H1 (cell line): ENCODE measurements around the gene ITGA8. TPM values are rescaled to one million over a fixed set of nuclear protein-coding genes. Genes with fewer than 3 reads are reported as not detected.

Experiments used
- CTCF ChIA-PET: fragments of 300-600 bp; sonication (Branson Sonifier 250); formaldehyde crosslinking; loops from one replicate; lab custom pipeline; 2021; ENCODE audit not compliant: partially characterized antibody; lab: Charles Lee
- POLR2A ChIA-PET: fragments of 300-600 bp; sonication (Branson Sonifier 250); formaldehyde crosslinking; loops from one replicate; lab custom pipeline; 2021; ENCODE audit warnings: inconsistent platforms; ENCODE audit not compliant: partially characterized antibody; lab: Charles Lee
- DNase-seq, 2 experiments: peaks; one replicate each; pipeline versions ENCODE4 v3.0.0 to v3.0.0-alpha.2; 2010 to 2022; ENCODE audit warnings: low spot score in 2 of 2, low read depth in 1 of 2, mixed read lengths in 1 of 2
- FAIRE-seq: peaks from 2 replicates; lab custom pipeline; 2011; peaks lifted over from hg19 to GRCh38; lab: Jason Lieb, UNC
- H2AFZ ChIP-seq: 2 replicates; pipeline ENCODE4 v1.8.1; 2012; ENCODE audit warnings: low read length, inconsistent platforms
- H2AK5ac ChIP-seq: 2 replicates; pipeline ENCODE4 v1.6.1; 2013; ENCODE audit warnings: low read depth, low read length
- H2BK120ac ChIP-seq: replicated peaks from 2 replicates; pipeline ENCODE3; 2013; ENCODE audit warnings: low read depth, low read length, inconsistent platforms
- H2BK12ac ChIP-seq: 2 replicates; pipeline ENCODE4 v1.6.1; 2013; ENCODE audit warnings: low read depth, low read length
- H2BK15ac ChIP-seq: 2 replicates; pipeline ENCODE4 v1.6.1; 2013; ENCODE audit warnings: low read length
- H2BK20ac ChIP-seq: 2 replicates; pipeline ENCODE4 v1.6.1; 2013; ENCODE audit warnings: low read length
- H2BK5ac ChIP-seq: 2 replicates; pipeline ENCODE4 v1.6.1; 2013; ENCODE audit warnings: low read depth, low read length
- H3K14ac ChIP-seq: 2 replicates; pipeline ENCODE4 v1.6.1; 2013; ENCODE audit warnings: inconsistent platforms; ENCODE audit not compliant: insufficient read length
- H3K18ac ChIP-seq: 2 replicates; pipeline ENCODE4 v1.6.1; 2013; ENCODE audit warnings: low read length; ENCODE audit errors: extremely low read depth
- H3K23ac ChIP-seq: 2 replicates; pipeline ENCODE4 v1.6.1; 2013; ENCODE audit warnings: inconsistent platforms; ENCODE audit not compliant: insufficient read length
- H3K23me2 ChIP-seq: 2 replicates; pipeline ENCODE4 v1.6.1; 2013; ENCODE audit warnings: low read depth, low read length
- H3K27ac ChIP-seq: 2 replicates; pipeline ENCODE4 v1.6.1; 2011; ENCODE audit warnings: low read depth, low read length, inconsistent platforms
- H3K27me3 ChIP-seq, 4 experiments: replicated peaks in 1 of 4; 1 replicate in 1 of 4; 2 replicates in 3 of 4; pipeline versions ENCODE4 v1.6.1 to v1.8.1; 2011 to 2013; ENCODE audit warnings: low read length in 3 of 4, mild to moderate bottlenecking in 3 of 4, inconsistent platforms in 2 of 4, mixed read lengths in 2 of 4, moderate library complexity in 1 of 4; ENCODE audit not compliant: control insufficient read depth in 3 of 4, insufficient read depth in 3 of 4; ENCODE audit errors: extremely low read depth in 1 of 4
- H3K36me3 ChIP-seq, 4 experiments: 2 replicates each; pipeline versions ENCODE4 v1.6.1 to v1.8.1; 2011 to 2013; ENCODE audit warnings: mild to moderate bottlenecking in 4 of 4, low read length in 3 of 4, moderate library complexity in 2 of 4, control low read depth in 1 of 4, inconsistent platforms in 1 of 4; ENCODE audit not compliant: insufficient read depth in 4 of 4, control insufficient read depth in 2 of 4
- H3K4ac ChIP-seq: replicated peaks from 2 replicates; pipeline ENCODE3; 2013; ENCODE audit warnings: low read length, low read depth, mixed read lengths, inconsistent platforms; ENCODE audit not compliant: insufficient read length
- H3K4me1 ChIP-seq, 4 experiments: replicated peaks in 1 of 4; 1 replicate in 1 of 4; 2 replicates in 3 of 4; pipeline versions ENCODE4 v1.6.1 to v1.8.1; 2011 to 2013; ENCODE audit warnings: low read length in 3 of 4, inconsistent platforms in 2 of 4, mixed read lengths in 1 of 4; ENCODE audit not compliant: insufficient read depth in 4 of 4, control insufficient read depth in 3 of 4
- H3K4me2 ChIP-seq, 2 experiments: 2 replicates each; pipeline versions ENCODE4 v1.6.1 to v1.8.1; 2011 to 2013; ENCODE audit warnings: low read depth in 2 of 2, low read length in 2 of 2, control low read depth in 1 of 2, inconsistent platforms in 1 of 2, mild to moderate bottlenecking in 1 of 2; ENCODE audit not compliant: insufficient read depth in 1 of 2
- H3K4me3 ChIP-seq, 4 experiments: fragments of 200-600, 300-600 bp in 1 of 4; sonication (generic), shearing (Covaris generic), sonication (Bioruptor Twin) in 1 of 4; 2 replicates each; pipeline versions ENCODE4 v1.5.1 to v1.8.1; 2011 to 2016; ENCODE audit warnings: low read length in 4 of 4, low read depth in 3 of 4, control low read depth in 2 of 4, inconsistent platforms in 2 of 4, mild to moderate bottlenecking in 2 of 4, mixed read lengths in 1 of 4, moderate library complexity in 1 of 4; ENCODE audit not compliant: insufficient read depth in 2 of 4; ENCODE audit errors: extremely low read depth in 1 of 4
- H3K56ac ChIP-seq: replicated peaks from 2 replicates; pipeline ENCODE3; 2013; ENCODE audit warnings: low read depth, mild to moderate bottlenecking, mixed read lengths, low read length, inconsistent platforms; ENCODE audit not compliant: insufficient read length
- H3K79me1 ChIP-seq: 2 replicates; pipeline ENCODE4 v1.6.1; 2013; ENCODE audit warnings: low read depth, low read length, control low read depth
- H3K79me2 ChIP-seq, 2 experiments: 2 replicates each; pipeline versions ENCODE4 v1.6.1 to v1.8.1; 2012 to 2013; ENCODE audit warnings: low read length in 2 of 2, mild to moderate bottlenecking in 2 of 2, inconsistent platforms in 1 of 2; ENCODE audit not compliant: insufficient read depth in 2 of 2, control insufficient read depth in 1 of 2
- H3K9ac ChIP-seq, 4 experiments: replicated peaks in 1 of 4; 1 replicate in 1 of 4; 2 replicates in 3 of 4; pipeline versions ENCODE4 v1.6.1 to v1.8.1; 2011 to 2013; ENCODE audit warnings: low read depth in 3 of 4, low read length in 3 of 4, control low read depth in 2 of 4, mild to moderate bottlenecking in 2 of 4, moderate library complexity in 2 of 4, inconsistent platforms in 1 of 4; ENCODE audit errors: extremely low read depth in 1 of 4
- H3K9me3 ChIP-seq, 2 experiments: 2 replicates each; pipeline versions ENCODE4 v1.6.1 to v1.8.1; 2012 to 2013; ENCODE audit warnings: mild to moderate bottlenecking in 2 of 2, moderate library complexity in 2 of 2, control low read depth in 1 of 2, inconsistent platforms in 1 of 2, low read depth in 1 of 2, low read length in 1 of 2, mixed read lengths in 1 of 2; ENCODE audit not compliant: insufficient read depth in 2 of 2
- H4K20me1 ChIP-seq, 2 experiments: replicated peaks in 1 of 2; 2 replicates each; pipeline versions ENCODE3 to v1.8.1; 2011 to 2013; ENCODE audit warnings: inconsistent platforms in 2 of 2, low read length in 2 of 2, mild to moderate bottlenecking in 1 of 2; ENCODE audit not compliant: insufficient read depth in 2 of 2, control insufficient read depth in 1 of 2
- H4K5ac ChIP-seq: 2 replicates; pipeline ENCODE4 v1.6.1; 2013; ENCODE audit warnings: low read length, low read depth, mixed read lengths, inconsistent platforms; ENCODE audit not compliant: insufficient read length
- H4K8ac ChIP-seq: 2 replicates; pipeline ENCODE4 v1.8.0; 2013; ENCODE audit warnings: mild to moderate bottlenecking, moderate library complexity, low read length, inconsistent platforms; ENCODE audit not compliant: insufficient read depth; ENCODE audit errors: extremely low read depth
- H4K91ac ChIP-seq: replicated peaks from 2 replicates; pipeline ENCODE3; 2013; ENCODE audit warnings: low read length, mixed read lengths, inconsistent platforms; ENCODE audit not compliant: insufficient read length
- BACH1 ChIP-seq: IDR thresholded peaks from 2 replicates; pipeline ENCODE4 v1.6.1; 2012; ENCODE audit warnings: low read length, improper control_type of control experiment
- EGR1 ChIP-seq: IDR thresholded peaks from 2 replicates; pipeline ENCODE4 v1.6.1; 2011; ENCODE audit warnings: low read depth, low read length, borderline replicate concordance
- RAD21 ChIP-seq, 2 experiments: IDR thresholded peaks in 1 of 2; conservative IDR thresholded peaks in 1 of 2; 2 replicates each; pipeline ENCODE4 v1.6.1; 2011; ENCODE audit warnings: low read depth in 2 of 2, low read length in 2 of 2, improper control_type of control experiment in 1 of 2, inconsistent platforms in 1 of 2, mild to moderate bottlenecking in 1 of 2, moderate library complexity in 1 of 2
- SUZ12 ChIP-seq: fragments of 200-600 bp; sonication (generic); IDR thresholded peaks from 2 replicates; pipeline ENCODE4 v1.6.1; 2012; ENCODE audit warnings: mild to moderate bottlenecking, inconsistent platforms, low read length, moderate library complexity, mixed read lengths
- WGBS, 2 experiments: shearing (Covaris generic) in 1 of 2; methylation state at CpG; one replicate each; pipeline versions ENCODE4 v1.1.6 to v1.1.7; 2013 to 2015; ENCODE audit warnings: low lambda C conversion rate in 2 of 2, mixed read lengths in 2 of 2, inconsistent platforms in 1 of 2, low coverage in 1 of 2, missing lambda C conversion rate in 1 of 2; ENCODE audit not compliant: insufficient replicate concordance in 2 of 2, insufficient coverage in 1 of 2, insufficient read length in 1 of 2; ENCODE audit errors: extremely low coverage in 1 of 2, missing lambda C conversion rate in 1 of 2; 5-methylcytosine and 5-hydroxymethylcytosine counted together
- polyA plus RNA-seq, 7 experiments: library from polyadenylated mRNA; depleted of rRNA in 3 of 7; stranded (reverse) in 5 of 7; unstranded in 2 of 7; fragments of >200 nt in 5 of 7; fragments of 200-250 nt in 2 of 7; gene quantifications; 1 replicate in 5 of 7; 2 replicates in 1 of 7; 4 replicates in 1 of 7; pipeline versions ENCODE4 v1.2.1 to v1.2.3, GENCODE V29; 2011 to 2013; ENCODE audit warnings: missing spikeins in 2 of 7, mixed read lengths in 2 of 7
- total RNA-seq: library from RNA; stranded (reverse); fragmentation: NEBNext Ultra II Directional; extraction: Animal tissue kit (Norgen Biotek cat#: 25700); gene quantifications from 2 replicates; pipeline ENCODE4 v1.2.1, GENCODE V29; 2021
- TF ChIP-seq, protein P1 (sequence below), 3 experiments: IDR thresholded peaks; 1 replicate in 2 of 3; 2 replicates in 1 of 3; pipeline versions ENCODE4 v1.5.1 to v1.6.1; 2011; ENCODE audit warnings: low read length in 3 of 3, mild to moderate bottlenecking in 3 of 3, inconsistent platforms in 2 of 3, low read depth in 1 of 3, moderate library complexity in 1 of 3; ENCODE audit not compliant: insufficient read depth in 1 of 3; ENCODE audit errors: control extremely low read depth in 1 of 3

The ITGA8 gene
- total and polyA plus RNA-seq, 2 of the 8 experiments (the other 6 are each of a cell fraction or from before 2014, with no cell fraction given) = not detected

DNA sequence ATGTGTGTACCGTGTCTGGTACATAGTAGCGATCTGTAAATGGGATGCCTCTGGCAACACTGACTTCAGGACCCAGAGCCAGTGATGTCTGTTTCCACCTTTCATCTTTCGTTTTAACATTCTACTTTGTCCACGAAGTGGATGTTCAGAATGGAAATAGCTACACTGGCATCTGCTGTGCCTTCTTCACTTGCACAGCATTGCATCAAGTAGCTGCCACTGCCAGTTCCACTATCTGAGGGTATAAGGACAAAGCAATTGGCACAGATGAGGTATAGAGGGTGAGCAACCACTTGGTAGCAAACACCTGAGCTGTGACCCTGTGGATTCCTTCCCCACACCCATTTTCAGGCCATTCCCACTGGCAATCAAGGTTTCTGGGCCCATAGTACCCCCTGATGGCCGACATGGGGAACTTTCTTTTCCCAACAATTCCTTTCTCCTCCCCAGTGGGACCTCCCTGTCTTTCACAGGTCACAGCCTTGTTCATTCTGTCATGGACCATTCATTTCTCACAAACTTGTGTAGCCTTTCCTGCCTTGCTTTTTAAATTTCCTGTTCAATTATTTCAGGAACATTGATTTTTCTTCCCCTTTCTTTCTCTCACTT lies 4.0 kb downstream of the ITGA8 start:
- no peak overlapping the region for H2BK20ac ChIP-seq
- H3K23ac ChIP-seq = no peak overlapping the region
- no peak overlapping the region for H3K56ac ChIP-seq
- no peak for DNase-seq
- ChIA-PET CTCF (interaction anchor here (0.6 to 5.8 kb wide), 24 partner anchors 9 to 287 kb away, joined by 3 to 31 read pairs (median 3); no protein-coding TSS in a partner anchor), POLR2A (interaction anchor here (0.6 kb wide), 1 partner anchor 9 kb away, joined by 3 read pairs; no protein-coding TSS in a partner anchor)
- H3K9me3 ChIP-seq = no peaks in the 10 kb centered on the region
- H3K18ac ChIP-seq = no peak overlapping the region
- peaks cover 10 to 31% (median 25%) of the 10 kb centered on the region in 4 experiments for H3K27me3 ChIP-seq
- no peak overlapping the region for H3K27ac ChIP-seq
- no peaks in the 10 kb centered on the region for H3K79me2 ChIP-seq
- no peak overlapping the region for H3K14ac ChIP-seq
- H4K5ac ChIP-seq = no peak overlapping the region
- H4K8ac ChIP-seq = no peak overlapping the region
- H3K4me3 ChIP-seq = no peak overlapping the region
- peaks cover 10% of the 10 kb centered on the region; the same call in 1 of the 2 replicates for H3K23me2 ChIP-seq
- TF ChIP-seq BACH1 = no peak
- TF ChIP-seq RAD21 (IDR thresholded peaks at IDR 0.05 in 1 of 2, conservative IDR thresholded peaks at IDR 0.05 in 1 of 2; ENCODE audit: low read depth in 2 of 2, low read length in 2 of 2) = peak; percentile 84
- no peak for TF ChIP-seq SUZ12
- TF ChIP-seq, protein P1, sequence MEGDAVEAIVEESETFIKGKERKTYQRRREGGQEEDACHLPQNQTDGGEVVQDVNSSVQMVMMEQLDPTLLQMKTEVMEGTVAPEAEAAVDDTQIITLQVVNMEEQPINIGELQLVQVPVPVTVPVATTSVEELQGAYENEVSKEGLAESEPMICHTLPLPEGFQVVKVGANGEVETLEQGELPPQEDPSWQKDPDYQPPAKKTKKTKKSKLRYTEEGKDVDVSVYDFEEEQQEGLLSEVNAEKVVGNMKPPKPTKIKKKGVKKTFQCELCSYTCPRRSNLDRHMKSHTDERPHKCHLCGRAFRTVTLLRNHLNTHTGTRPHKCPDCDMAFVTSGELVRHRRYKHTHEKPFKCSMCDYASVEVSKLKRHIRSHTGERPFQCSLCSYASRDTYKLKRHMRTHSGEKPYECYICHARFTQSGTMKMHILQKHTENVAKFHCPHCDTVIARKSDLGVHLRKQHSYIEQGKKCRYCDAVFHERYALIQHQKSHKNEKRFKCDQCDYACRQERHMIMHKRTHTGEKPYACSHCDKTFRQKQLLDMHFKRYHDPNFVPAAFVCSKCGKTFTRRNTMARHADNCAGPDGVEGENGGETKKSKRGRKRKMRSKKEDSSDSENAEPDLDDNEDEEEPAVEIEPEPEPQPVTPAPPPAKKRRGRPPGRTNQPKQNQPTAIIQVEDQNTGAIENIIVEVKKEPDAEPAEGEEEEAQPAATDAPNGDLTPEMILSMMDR (IDR thresholded peaks at IDR 0.05; ENCODE audit: control extremely low read depth in 1 of 3, insufficient read depth in 1 of 3, low read depth in 1 of 3, low read length in 3 of 3) = peak; percentile 52 to 75 (median 67)
- no peak for TF ChIP-seq EGR1
- peaks cover 0 to 5% (median 1%) of the 10 kb centered on the region in 4 experiments; a peak in 3 of 7 replicates for H3K4me1 ChIP-seq
- no peak overlapping the region for H2AFZ ChIP-seq
- H3K9ac ChIP-seq = no peak overlapping the region
- H3K36me3 ChIP-seq = no peaks in the 10 kb centered on the region
- no peak overlapping the region for H2BK120ac ChIP-seq
- H3K4ac ChIP-seq = no peak overlapping the region
- H3K79me1 ChIP-seq = no peaks in the 10 kb centered on the region
- peak; percentile 28 for FAIRE-seq
- H4K20me1 ChIP-seq = peaks cover 0 to 1% of the 10 kb centered on the region in 2 experiments
- H2BK5ac ChIP-seq = no peak overlapping the region
- no peak overlapping the region for H2BK12ac ChIP-seq
- H4K91ac ChIP-seq = no peak overlapping the region
- H2AK5ac ChIP-seq = no peak overlapping the region
- no peak overlapping the region for H2BK15ac ChIP-seq
- no peak overlapping the region for H3K4me2 ChIP-seq
- 65% methylated on average over 5 of the region's 5 CpGs; no CpG with 5 or more reads in 1 of the 2 experiments for WGBS, 2 experiments
